GM18520 (cell line): Measurements from ENCODE around the gene SLC25A22.
A peak's percentile ranks its signal among the peaks of the same experiment; 100 is the strongest.

Experiments
- ATAC-seq: cut with Tn5 transposase; IDR thresholded peaks from one replicate; pipeline ENCODE4 v1.9.1; 2021; ENCODE audit not compliant: unreplicated experiment

Gene SLC25A22

DNA sequence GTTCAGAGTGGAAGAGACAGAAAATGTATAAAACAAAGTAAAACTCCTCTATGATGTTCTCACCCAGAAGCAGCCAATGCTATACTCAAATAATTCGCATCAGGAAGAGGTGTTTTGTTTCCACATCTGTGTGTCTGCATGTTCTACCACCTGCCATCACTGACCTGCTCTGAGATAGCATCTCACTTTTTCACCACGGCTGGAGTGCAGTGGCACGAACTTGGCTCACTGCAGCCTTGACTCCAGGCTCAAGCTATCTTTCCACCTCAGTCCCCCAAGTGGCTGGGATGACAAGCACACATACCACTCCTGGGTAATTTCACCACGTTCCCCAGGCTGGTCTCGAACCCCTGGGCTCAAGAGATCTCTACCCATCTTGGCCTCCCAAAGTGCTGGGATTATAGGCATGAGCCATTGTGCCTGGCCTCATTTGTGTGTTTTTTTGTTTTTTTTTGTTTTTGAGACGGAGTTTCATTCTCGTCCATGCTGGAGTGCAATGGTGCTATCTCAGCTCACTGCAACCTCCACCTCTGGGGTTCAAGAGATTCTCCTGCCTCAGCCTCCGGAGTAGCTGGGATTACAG lies 36.5 kb downstream of the SLC25A22 start:
- ATAC-seq = no peak

DNA sequence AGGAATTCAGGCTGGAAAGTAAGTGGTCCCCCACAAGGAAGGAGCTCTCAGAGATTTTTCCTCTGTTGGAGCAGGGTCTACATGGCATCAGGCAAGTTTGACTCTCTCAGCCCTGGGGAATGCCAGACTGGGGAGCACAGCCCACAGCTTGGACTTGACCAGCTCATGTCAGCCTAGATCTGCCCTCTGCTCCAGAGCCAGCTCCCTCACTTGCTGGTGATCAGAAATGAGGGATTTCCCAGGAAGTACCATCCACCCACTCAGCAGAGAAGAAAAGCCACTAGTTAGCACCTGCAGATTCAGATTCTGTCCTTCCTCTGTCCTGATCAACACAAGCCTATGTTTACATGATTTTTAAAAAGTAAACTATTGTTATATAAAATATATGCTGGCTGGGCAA lies 37.8 kb downstream of the SLC25A22 start:
- no peak for ATAC-seq

DNA sequence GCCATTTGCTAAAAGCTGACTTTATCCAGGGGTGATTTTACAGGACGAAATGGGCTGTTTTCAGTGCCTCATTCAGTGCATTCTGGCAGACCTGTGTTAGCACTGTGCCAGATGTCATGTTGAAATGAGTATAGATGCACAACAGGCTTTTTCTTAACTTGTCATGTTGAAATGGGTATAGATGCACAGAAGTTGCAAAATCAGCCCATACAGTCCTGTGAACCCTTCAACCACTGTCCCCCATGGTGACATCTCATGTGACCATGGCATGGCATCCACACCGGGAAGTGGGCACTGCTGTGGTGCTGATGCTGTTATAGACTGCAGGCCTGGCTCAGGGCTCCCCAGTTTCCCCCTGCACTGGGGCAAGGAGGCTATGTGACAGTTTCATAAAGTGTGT lies 48.4 kb downstream of the SLC25A22 start:
- no peak for ATAC-seq

DNA sequence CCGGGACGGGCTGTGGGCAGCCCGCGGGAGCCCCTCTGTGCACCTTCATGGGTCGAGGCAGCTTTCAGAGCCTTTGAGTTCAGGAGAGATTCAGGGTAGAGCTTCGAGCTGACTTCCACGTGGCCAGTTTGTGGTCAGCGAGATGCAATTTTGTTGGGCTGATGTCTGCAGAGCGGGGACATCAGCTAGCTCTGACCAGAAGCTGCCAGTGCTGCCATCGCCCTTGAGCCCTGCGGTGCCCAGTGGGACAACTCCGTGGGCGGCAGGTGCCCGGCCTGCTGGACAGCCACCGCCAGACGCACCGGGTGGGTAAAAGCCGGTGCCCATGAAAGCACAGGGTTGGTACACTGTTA lies 50.1 kb downstream of the SLC25A22 start:
- ATAC-seq = no peak

DNA sequence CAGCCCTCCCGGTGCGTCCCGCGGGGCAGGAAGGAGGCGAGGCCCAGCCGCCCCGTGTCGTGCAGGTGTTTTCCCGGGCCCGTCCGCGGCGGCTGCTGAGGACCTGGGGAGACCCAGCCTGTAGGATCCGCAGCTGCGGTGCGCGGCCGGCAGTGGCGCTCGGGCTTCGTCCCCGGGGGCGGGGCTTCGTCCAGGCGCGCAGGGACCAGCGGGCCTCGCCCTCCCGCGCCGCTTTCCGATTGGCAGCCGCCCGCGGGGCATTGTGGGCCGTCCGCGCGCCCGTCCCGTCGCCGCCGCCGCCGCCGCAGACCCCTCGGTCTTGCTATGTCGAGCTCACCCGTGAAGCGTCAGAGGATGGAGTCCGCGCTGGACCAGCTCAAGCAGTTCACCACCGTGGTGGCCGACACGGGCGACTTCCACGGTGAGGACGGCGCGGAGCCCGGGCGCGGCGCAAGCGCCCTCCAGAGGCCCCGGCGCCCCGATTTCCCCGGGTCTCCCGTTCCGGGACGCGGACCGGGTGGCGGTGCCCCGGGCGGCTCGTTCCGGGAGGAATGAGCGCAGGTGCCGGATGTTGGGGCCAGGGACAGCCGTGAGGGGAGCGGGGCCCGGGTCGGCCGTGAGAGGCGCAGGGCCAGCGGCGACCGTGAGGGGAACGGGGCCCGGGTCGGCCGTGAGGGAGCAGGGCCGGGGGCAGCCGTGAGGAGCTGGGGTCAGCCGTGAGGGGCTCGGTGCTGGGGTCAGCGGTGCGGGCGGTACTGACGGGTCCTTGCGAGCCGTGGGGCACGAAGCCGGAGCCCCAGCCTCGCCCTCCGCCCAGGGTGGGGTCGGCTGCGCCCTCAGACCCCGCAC lies 50.7 kb downstream of the SLC25A22 start, which contains the start of gene TALDO1:
TSS of gene TALDO1 (plus strand) at position 307 of the 849 bp plus-strand sequence. CDS start at position 325, 18 bp downstream.
- ATAC-seq = peak; percentile 87

DNA sequence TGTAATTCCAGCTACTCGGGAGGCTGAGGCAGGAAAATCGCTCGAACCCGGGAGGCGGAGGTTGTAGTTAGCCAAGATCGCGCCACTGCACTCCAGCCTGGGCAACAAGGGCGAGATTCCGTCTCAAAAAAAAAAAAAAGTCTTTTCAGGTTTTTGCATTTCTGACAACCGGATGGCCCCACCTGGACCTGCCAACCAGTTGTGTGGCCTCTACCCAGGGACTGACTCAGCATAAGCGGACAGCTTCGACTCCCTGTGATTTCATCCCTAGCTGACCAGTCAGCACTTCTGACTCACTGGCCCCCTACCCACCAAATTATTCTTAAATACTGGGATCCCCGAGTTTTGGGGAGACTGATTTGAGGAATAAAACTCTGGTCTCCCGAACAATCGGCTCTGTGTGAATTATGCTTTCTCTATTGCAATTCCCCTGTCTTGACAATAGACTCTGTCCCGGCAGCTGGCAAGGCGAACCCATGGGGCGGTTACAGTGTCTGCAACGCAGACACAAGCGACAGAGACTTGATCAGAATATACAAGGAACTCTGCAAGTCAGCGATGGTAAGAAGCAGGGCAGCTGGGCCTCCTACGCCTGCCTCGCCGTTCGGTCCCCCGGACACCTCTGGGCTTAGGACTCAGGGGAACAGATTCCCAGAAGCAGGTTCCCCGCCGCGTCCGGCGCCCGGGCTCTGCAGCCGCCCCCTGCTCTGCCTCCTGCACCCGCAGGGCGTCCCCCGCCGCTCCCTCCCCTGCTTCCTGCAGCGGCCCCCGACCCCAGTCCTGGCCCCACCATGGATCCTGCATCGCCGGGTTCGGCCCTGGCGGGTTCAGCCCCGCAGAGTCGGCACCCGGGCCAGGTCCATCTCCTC lies 51.6 kb downstream of the SLC25A22 start:
- ATAC-seq = no peak

DNA sequence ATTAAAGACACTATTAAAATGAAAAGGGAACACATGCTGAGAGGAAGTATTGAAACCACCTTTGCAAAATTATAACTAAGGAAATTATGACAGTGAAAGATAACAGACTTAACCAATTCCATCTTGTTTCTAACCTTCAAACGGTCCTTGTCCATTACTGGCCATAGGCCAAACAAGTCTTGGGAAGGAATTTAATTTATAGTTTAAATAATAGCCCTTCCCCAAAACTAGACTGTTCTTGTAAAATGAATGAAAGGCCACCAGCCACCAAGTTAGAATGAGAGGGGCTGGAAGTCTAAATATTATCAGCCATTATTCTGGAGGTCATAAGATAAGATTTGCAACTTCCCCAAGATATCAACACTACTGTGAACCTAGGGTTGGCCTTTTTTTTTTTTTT lies 52.7 kb downstream of the SLC25A22 start:
- no peak for ATAC-seq

DNA sequence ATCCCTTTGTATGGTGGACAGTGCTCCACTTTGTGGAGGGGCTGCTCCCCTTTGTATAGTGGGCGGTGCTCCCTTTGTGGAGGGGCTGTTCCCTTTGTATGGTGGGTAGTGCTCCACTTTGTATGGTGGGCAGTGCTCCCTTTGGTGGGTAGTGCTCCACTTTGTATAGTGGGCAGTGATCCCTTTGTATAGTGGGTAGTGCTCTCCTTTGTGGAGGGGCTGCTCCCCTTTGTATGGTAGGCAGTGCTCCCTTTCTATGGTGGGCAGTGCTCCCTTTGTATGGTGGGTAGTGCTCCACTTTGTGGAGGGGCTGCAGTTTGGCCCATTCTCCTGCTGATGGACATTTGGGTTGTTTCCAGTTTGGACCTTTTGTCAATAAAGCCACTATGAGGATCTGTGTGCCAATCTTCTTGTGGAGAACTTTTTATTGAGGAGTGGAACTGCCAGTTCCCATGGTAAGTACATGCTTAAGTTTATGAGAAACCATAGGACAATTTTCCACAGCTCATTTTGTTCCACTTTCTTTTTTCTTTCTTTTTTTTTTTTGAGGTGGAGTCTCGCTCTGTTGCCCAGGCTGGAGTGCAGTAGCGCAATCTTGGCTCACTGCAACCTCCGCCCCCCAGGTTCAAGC lies 55.4 kb downstream of the SLC25A22 start:
- no peak for ATAC-seq

DNA sequence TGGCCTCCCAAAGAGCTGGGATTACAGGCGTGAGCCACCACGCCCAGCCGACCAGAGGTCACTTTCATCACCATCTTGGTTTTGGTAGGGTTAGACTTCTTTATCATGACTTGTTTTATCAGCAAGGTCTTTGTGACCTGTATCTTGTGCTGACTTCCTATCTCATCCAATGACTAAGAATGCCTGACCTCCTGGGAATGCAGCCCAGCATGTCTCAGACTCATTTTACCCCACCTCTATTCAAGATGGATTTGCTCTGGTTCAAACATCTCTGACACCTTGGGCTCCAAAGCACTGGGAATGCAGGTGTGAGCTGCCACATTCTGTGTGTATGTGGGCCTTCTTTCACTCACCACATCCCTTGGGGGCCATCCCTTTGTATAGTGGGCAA lies 55.9 kb downstream of the SLC25A22 start:
- ATAC-seq = no peak
